Glutamatergic neuron (in vitro differentiated cells): ENCODE data around the gene TIMM29. TPM values are rescaled to one million over a fixed set of nuclear protein-coding genes. Genes with fewer than 3 reads are reported as not detected.

Experiments
- DNase-seq: peaks from one replicate; pipeline ENCODE4 v3.0.0; 2022
- H3K27ac Mint-ChIP-seq: one replicate; pipeline ENCODE4 v1.8.0; 2020; ENCODE audit warnings: mild to moderate bottlenecking, mixed read lengths, inconsistent platforms; ENCODE audit not compliant: unreplicated experiment
- H3K27me3 Mint-ChIP-seq: one replicate; pipeline ENCODE4 v1.8.0; 2020; ENCODE audit warnings: mild to moderate bottlenecking, moderate library complexity, mixed read lengths, inconsistent platforms; ENCODE audit not compliant: unreplicated experiment
- H3K36me3 Mint-ChIP-seq: one replicate; pipeline ENCODE4 v1.8.0; 2020; ENCODE audit warnings: mild to moderate bottlenecking, mixed read lengths, inconsistent platforms; ENCODE audit not compliant: unreplicated experiment
- H3K4me1 Mint-ChIP-seq: one replicate; pipeline ENCODE4 v1.8.0; 2020; ENCODE audit warnings: mild to moderate bottlenecking, low read depth, mixed read lengths, inconsistent platforms; ENCODE audit not compliant: unreplicated experiment
- H3K4me3 Mint-ChIP-seq: one replicate; pipeline ENCODE4 v1.8.0; 2020; ENCODE audit warnings: mild to moderate bottlenecking, mixed read lengths, inconsistent platforms; ENCODE audit not compliant: unreplicated experiment
- H3K9me3 Mint-ChIP-seq: one replicate; pipeline ENCODE4 v1.8.0; 2020; ENCODE audit warnings: mild to moderate bottlenecking, moderate library complexity, mixed read lengths, inconsistent platforms; ENCODE audit not compliant: unreplicated experiment
- total RNA-seq: library from RNA; stranded (reverse); fragmentation: NEBNext Ultra II Directional; extraction: Animal tissue kit (Norgen Biotek cat#: 25700); gene quantifications from one replicate; pipeline ENCODE4 v1.2.1, GENCODE V29; 2021; ENCODE audit not compliant: unreplicated experiment
- TF ChIP-seq, protein P1 (sequence below): fragments of 200-600 bp; sonication (generic); IDR thresholded peaks from one replicate; pipeline ENCODE4 v1.5.0; 2021; ENCODE audit not compliant: partially characterized antibody, unreplicated experiment

The TIMM29 gene
- total RNA-seq, 1 donor from 2014 or later: 31.8 TPM

DNA sequence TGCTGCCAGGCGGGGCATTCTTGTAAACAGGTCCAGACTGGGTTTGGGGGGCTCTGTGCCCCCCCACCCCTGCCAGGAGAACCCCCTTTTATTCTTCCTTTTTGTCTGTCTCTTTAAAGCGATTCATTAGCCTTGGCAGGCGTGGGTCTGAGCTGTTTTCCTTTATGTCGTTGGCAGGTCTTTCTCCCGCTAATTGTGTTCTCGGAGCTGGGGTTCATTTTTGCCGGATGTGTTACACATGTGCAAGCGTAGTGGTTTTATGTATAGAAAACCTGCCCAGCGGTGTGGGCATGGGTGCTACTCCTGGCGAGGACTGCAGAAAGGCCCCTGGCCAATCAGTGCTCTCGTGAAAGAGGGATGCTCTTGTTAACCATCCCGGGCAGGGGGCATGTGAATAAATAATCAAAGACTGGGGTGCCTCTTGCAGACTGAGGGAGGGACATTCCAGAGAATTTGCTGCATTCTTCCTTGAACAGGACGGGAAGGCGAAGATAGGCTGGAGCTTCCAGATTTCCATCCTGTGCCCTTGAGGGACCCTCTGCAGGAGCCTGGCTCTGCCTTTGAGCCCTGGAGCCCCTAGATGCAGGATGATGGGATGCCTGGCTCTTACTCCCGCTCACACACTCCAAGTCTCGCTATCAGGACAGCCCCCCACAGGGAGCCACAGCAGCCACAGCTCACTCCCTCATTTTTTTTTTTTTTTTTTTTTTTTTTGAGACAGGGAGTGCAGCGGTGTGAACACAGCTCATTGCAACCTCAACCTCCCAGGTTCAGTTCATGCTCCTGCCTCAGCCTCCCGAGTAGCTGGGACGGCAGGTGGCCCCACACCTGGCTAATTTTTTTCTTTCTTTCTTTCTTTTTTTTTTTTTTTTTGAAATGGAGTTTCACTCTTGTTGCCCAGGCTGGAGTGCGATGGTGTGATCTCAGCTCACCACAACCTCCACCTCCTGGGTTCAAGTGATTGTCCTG lies 43.1 kb upstream of the TIMM29 start:
- H3K4me3 Mint-ChIP-seq: peak overlapping the region; percentile 43
- DNase-seq: no peak
- peaks cover 39% of the 10 kb centered on the region for H3K4me1 Mint-ChIP-seq
- TF ChIP-seq, protein P1, sequence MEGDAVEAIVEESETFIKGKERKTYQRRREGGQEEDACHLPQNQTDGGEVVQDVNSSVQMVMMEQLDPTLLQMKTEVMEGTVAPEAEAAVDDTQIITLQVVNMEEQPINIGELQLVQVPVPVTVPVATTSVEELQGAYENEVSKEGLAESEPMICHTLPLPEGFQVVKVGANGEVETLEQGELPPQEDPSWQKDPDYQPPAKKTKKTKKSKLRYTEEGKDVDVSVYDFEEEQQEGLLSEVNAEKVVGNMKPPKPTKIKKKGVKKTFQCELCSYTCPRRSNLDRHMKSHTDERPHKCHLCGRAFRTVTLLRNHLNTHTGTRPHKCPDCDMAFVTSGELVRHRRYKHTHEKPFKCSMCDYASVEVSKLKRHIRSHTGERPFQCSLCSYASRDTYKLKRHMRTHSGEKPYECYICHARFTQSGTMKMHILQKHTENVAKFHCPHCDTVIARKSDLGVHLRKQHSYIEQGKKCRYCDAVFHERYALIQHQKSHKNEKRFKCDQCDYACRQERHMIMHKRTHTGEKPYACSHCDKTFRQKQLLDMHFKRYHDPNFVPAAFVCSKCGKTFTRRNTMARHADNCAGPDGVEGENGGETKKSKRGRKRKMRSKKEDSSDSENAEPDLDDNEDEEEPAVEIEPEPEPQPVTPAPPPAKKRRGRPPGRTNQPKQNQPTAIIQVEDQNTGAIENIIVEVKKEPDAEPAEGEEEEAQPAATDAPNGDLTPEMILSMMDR: no peak
- peaks cover 14% of the 10 kb centered on the region for H3K9me3 Mint-ChIP-seq
- H3K27ac Mint-ChIP-seq: peak overlapping the region; percentile 73
- H3K36me3 Mint-ChIP-seq: no peaks in the 10 kb centered on the region
- peaks cover 2% of the 10 kb centered on the region for H3K27me3 Mint-ChIP-seq

- H3K27ac Mint-ChIP-seq: peak overlapping the region; percentile 96
- TF ChIP-seq, protein P1: no peak
- peaks cover 37% of the 10 kb centered on the region for H3K4me1 Mint-ChIP-seq
- peaks cover 9% of the 10 kb centered on the region for H3K9me3 Mint-ChIP-seq
- no peak for DNase-seq
- H3K36me3 Mint-ChIP-seq: no peaks in the 10 kb centered on the region
- H3K27me3 Mint-ChIP-seq: no peaks in the 10 kb centered on the region
- peak overlapping the region; percentile 52 for H3K4me3 Mint-ChIP-seq
Observed at GRCh38 chr19:10887616-10888367, 40.8 kb upstream of the TIMM29 start.

GRCh38 chr19:10888421-10888866 lies 40.2 kb upstream of the TIMM29 start:
- TF ChIP-seq, protein P1: no peak
- H3K36me3 Mint-ChIP-seq: no peaks in the 10 kb centered on the region
- DNase-seq: peak; percentile 76
- peak overlapping the region; percentile 52 for H3K4me3 Mint-ChIP-seq
- no peaks in the 10 kb centered on the region for H3K27me3 Mint-ChIP-seq
- peaks cover 9% of the 10 kb centered on the region for H3K9me3 Mint-ChIP-seq
- H3K4me1 Mint-ChIP-seq: peaks cover 35% of the 10 kb centered on the region
- H3K27ac Mint-ChIP-seq: peak overlapping the region; percentile 96

DNA sequence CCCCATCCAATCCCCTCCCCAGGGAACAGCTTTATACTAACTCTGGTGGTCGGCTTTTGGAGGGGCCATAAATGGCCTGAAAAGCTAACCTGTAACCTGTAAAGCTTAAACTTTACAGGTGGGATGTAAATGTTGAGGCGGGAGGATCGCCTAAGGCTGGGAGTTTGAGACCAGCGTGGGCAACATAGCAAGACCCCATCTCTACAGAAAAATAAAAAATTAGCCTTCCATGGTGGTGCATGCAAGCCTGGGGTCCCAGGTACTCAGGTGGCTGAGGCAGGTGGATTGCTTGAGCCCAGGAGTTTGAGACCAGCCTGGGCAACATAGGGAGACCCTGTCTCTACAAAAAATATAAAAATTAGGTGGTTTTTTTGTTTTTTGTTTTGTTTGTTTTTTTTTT lies 38.7 kb upstream of the TIMM29 start:
- no peak overlapping the region for H3K27ac Mint-ChIP-seq
- peaks cover 44% of the 10 kb centered on the region for H3K4me1 Mint-ChIP-seq
- DNase-seq: no peak
- no peak overlapping the region for H3K4me3 Mint-ChIP-seq
- no peaks in the 10 kb centered on the region for H3K36me3 Mint-ChIP-seq
- peaks cover 11% of the 10 kb centered on the region for H3K9me3 Mint-ChIP-seq
- H3K27me3 Mint-ChIP-seq: peaks cover 2% of the 10 kb centered on the region
- TF ChIP-seq, protein P1: no peak
